Osteoblast (primary cell): Measurements from ENCODE around the gene PPP1R12A. TPM values are rescaled to one million over a fixed set of nuclear protein-coding genes. Genes with fewer than 3 reads are reported as not detected.

Experiments used
- DNase-seq: peaks from one replicate; pipeline ENCODE4 v3.0.0; 2011; ENCODE audit warnings: low spot score, mixed read lengths; ENCODE audit not compliant: insufficient read length; ENCODE audit errors: missing footprints
- H2AFZ ChIP-seq: 2 replicates; pipeline ENCODE4 v1.6.0; 2011; ENCODE audit warnings: mild to moderate bottlenecking, low read length
- H3K27ac ChIP-seq: 2 replicates; pipeline ENCODE4 v1.5.1; 2011; ENCODE audit warnings: mild to moderate bottlenecking, low read depth, low read length, moderate library complexity
- H3K27me3 ChIP-seq: 2 replicates; pipeline ENCODE4 v1.6.0; 2012; ENCODE audit warnings: mild to moderate bottlenecking, control low read depth, inconsistent platforms, low read length, moderate library complexity; ENCODE audit not compliant: insufficient read depth
- H3K36me3 ChIP-seq: 2 replicates; pipeline ENCODE4 v1.5.1; 2011; ENCODE audit warnings: mild to moderate bottlenecking, low read length, control low read depth, moderate library complexity; ENCODE audit not compliant: insufficient read depth
- H3K4me1 ChIP-seq: 2 replicates; pipeline ENCODE4 v1.5.1; 2011; ENCODE audit warnings: mild to moderate bottlenecking, low read length, control low read depth, moderate library complexity; ENCODE audit not compliant: insufficient read depth
- H3K4me2 ChIP-seq: 2 replicates; pipeline ENCODE4 v1.6.0; 2011; ENCODE audit warnings: mild to moderate bottlenecking, low read length; ENCODE audit not compliant: insufficient read depth
- H3K4me3 ChIP-seq: fragments of 200-600 bp; sonication (generic); 3 replicates; pipeline ENCODE4 v1.5.1; 2012; ENCODE audit warnings: mild to moderate bottlenecking, low read length, inconsistent platforms; ENCODE audit not compliant: insufficient read depth
- H3K79me2 ChIP-seq: 2 replicates; pipeline ENCODE4 v1.6.0; 2012; ENCODE audit warnings: mild to moderate bottlenecking, low read length, control low read depth, inconsistent platforms; ENCODE audit not compliant: insufficient read depth
- H3K9me3 ChIP-seq: 2 replicates; pipeline ENCODE4 v1.5.1; 2011; ENCODE audit warnings: low read depth, low read length, control low read depth
- H4K20me1 ChIP-seq: 2 replicates; pipeline ENCODE4 v1.6.0; 2012; ENCODE audit warnings: mild to moderate bottlenecking, low read length, control low read depth; ENCODE audit not compliant: insufficient read depth
- CTCF ChIP-seq: IDR thresholded peaks from 2 replicates; pipeline ENCODE4 v1.5.1; 2011; ENCODE audit warnings: mild to moderate bottlenecking, low read depth, low read length, moderate library complexity; ENCODE audit errors: extremely low read depth
- total RNA-seq: library from RNA; depleted of rRNA; stranded (reverse); fragments of >200 nt; gene quantifications from 2 replicates; pipeline ENCODE4 v1.2.3, GENCODE V29; 2012

PPP1R12A gene
- total RNA-seq, 1 donor, result 165 TPM

GRCh38 chr12:79920421-79921238, 14.3 kb downstream of the PPP1R12A start:
- Histone ChIP-seq H4K20me1 (peaks cover 69% of the 10 kb centered on the region), H2AFZ (no peak overlapping the region), H3K79me2 (peaks cover 98% of the 10 kb centered on the region), H3K36me3 (peaks cover 3% of the 10 kb centered on the region), H3K27ac (no peak overlapping the region), H3K4me2 (no peak overlapping the region), H3K4me3 (no peak overlapping the region), H3K9me3 (no peaks in the 10 kb centered on the region), H3K27me3 (no peaks in the 10 kb centered on the region), H3K4me1 (peaks cover 4% of the 10 kb centered on the region)
- TF ChIP-seq CTCF, result no peak
- no peak for DNase-seq

DNA sequence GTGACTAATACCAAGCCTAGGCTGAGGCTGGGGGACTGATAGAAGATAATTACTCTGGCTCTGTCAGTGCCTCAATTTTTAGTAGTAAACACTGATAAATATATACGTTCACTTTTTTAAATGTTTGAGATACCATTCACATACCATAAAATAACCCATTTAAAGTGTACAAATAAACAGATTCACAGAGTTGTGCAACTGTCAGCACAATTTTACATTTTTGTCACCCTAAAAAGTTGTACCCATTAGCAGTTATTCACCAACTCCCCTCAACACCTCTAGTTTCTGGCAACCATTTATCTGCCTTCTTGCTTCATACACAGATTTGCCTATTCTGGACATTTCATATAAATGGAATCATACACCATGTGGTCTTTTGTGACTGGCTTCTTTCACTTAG, 15.1 kb downstream of the PPP1R12A start:
- Histone ChIP-seq H2AFZ (no peak overlapping the region), H3K4me2 (no peak overlapping the region), H3K4me3 (no peak overlapping the region), H3K36me3 (peaks cover 3% of the 10 kb centered on the region), H3K27me3 (no peaks in the 10 kb centered on the region), H3K4me1 (peaks cover 4% of the 10 kb centered on the region), H4K20me1 (peaks cover 61% of the 10 kb centered on the region), H3K27ac (no peak overlapping the region), H3K9me3 (no peaks in the 10 kb centered on the region), H3K79me2 (peaks cover 98% of the 10 kb centered on the region)
- TF ChIP-seq CTCF, result no peak
- DNase-seq, result no peak

DNA sequence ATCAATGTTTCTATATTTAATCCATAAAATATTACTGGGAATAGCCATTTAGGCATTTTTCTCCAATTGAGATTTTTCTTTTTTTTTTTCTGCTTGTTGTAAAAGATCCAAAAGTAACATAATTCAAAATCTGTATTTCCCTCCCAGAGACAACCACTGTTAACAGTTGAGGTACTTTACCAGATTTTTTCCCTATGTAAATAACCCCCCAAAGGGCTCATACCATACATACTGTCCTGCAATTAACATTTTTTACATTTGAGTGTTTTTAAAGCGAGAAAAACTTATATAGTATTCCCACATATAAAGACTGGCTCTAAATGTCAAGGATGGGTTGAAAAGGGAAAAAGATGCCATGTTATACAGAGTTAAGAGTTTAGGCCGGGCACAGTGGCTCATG, 18.1 kb downstream of the PPP1R12A start:
- Histone ChIP-seq H3K36me3 (peaks cover 3% of the 10 kb centered on the region), H3K4me1 (peaks cover 8% of the 10 kb centered on the region), H3K27me3 (no peaks in the 10 kb centered on the region), H2AFZ (no peak overlapping the region), H3K9me3 (no peaks in the 10 kb centered on the region), H4K20me1 (peaks cover 55% of the 10 kb centered on the region), H3K79me2 (peaks cover 98% of the 10 kb centered on the region), H3K27ac (no peak overlapping the region), H3K4me3 (no peak overlapping the region), H3K4me2 (no peak overlapping the region)
- no peak for DNase-seq
- no peak for TF ChIP-seq CTCF

GRCh38 chr12:79911889-79912656, 22.8 kb downstream of the PPP1R12A start:
- peaks cover 35% of the 10 kb centered on the region for H4K20me1 ChIP-seq

More at GRCh38 chr12:79911889-79912656, 22.8 kb downstream of the PPP1R12A start:
- H3K4me3 ChIP-seq, result no peak overlapping the region
- no peaks in the 10 kb centered on the region for H3K27me3 ChIP-seq
- TF ChIP-seq CTCF, result no peak
- H3K79me2 ChIP-seq, result peaks cover 98% of the 10 kb centered on the region
- peaks cover 10% of the 10 kb centered on the region for H3K4me1 ChIP-seq
- no peak overlapping the region for H2AFZ ChIP-seq
- H3K27ac ChIP-seq, result no peak overlapping the region
- H3K4me2 ChIP-seq, result no peak overlapping the region
- H3K9me3 ChIP-seq, result no peaks in the 10 kb centered on the region
- peaks cover 5% of the 10 kb centered on the region for H3K36me3 ChIP-seq
- no peak for DNase-seq
